Stimulated activated CD4-positive, alpha-beta T cell treated with anti-CD3 and anti-CD28 coated beads, Interleukin-12 subunit alpha, Interleukin-12 subunit beta, amount 100 ng/mL, for 48 hours (primary cell): ENCODE results near the gene MRM2.

Source experiments
- DNase-seq, 3 donors: peaks; one replicate each; pipeline ENCODE4 v3.0.0-alpha.2; 2020; ENCODE audit warnings: low read depth in 2 of 3, low spot score in 1 of 3

Gene MRM2

DNA sequence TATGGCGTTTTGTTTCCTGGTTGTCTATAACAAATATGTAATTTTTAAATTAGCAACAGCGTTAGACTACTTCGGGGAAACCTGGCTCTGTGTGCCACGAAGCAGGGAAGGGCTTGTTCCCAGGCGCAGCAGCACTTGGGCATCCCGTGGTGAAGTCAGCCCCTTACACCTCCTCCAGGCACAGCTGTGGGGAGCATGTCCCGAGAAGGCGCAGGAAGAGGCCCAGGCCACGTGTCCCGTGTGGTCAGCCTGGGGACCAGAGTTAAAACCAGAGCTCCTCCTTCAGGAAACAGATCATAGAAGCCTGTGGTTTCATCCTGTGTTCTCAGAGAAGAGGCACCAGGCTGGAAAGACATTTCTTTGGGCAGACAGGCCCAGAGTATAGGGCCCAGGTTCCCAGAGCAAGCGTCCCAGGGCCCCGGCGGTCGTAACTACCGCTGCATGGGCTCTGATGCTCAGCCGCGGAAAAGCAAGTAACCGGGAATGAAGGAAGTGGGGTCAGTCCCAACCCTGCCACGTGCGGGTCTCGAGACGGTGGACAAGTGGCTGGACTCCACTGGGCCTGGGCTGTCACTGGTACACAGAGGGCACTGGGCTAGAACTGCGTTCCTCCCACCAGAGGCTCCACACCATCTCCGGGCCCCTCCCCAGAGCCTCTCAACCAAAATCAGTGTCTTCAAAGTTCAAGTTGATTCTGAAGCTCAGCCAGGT, 7.1 kb upstream of the MRM2 start:
- no peak for DNase-seq

DNA sequence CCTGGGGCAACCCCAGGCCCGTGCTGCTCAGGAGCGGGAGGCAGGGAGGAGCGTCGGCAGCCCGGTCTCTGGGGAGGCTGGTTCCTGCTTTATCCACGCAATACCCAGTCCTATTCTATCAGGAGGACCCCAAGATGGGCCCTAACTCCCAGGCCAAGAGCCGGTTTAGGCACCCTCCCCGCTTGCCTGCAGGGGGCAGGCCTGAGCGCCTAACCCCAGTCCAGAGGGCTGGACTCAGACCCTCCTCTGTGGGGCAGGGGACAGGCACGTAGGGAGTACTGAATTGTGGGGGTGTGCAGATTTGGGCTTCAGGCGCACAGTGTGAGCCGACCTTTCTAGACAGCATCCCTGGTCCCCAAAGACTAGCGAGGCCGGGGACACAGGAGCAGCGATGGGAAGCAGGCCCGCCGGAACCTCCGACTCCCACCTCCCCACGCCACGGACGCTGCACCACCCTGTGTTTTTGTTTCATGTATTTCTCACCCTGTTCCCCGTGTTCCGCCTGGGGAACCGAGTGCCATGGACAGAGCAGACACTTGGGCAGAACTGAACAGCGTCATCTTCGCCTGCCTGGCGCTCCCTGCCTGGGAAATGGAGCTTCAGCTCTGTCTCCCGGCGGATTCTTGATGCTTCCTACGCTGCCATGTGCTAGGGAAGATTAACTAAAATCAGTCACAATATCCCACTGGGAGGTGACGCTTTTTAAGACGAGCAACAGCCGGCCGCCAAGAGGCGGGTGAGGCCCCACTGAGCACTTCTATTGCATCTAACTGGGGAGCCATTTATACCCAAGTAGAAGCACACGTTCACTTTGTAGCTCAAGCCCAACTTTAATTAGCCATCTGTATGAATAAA, 5.4 kb upstream of the MRM2 start:
- no peak for DNase-seq

DNA sequence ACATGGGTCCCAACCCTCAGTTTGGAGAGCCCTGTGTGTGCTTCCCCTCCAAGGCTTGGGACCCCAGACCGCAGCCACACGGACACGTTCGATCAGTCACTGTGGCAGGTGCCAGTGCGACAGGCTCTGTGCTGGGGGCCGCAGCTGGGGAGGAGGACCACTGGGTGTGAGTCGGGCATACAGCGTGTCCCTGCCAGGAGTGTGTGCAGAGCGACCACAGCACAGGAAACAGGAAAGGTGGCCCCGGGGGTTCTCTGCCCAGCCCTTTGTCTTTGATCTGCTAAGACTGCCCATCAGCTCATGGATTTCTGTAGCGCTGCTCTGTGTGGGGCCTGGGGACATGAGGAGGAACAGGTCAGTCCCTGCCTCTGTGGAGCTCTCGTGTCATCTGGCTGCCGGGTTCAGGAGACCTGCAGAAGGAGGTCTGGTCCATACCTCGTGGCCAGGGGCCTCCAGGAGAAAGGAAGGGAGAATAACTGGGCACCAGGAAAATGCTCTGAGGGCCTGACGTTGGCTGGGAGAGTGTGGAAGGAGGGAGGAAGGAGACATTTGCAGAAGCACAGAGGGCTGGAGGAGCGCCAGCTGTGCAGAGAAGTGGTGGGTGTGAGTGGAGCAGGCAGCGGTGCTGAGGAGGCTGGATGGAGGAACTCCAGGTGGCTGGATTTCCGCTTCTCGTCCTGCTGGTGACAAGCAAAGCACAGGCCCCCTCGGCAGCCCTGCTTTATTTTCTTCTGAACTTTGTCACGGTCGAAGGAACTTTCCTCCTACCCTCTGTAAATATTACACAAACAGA, 4.1 kb upstream of the MRM2 start:
- DNase-seq, result no peak

DNA sequence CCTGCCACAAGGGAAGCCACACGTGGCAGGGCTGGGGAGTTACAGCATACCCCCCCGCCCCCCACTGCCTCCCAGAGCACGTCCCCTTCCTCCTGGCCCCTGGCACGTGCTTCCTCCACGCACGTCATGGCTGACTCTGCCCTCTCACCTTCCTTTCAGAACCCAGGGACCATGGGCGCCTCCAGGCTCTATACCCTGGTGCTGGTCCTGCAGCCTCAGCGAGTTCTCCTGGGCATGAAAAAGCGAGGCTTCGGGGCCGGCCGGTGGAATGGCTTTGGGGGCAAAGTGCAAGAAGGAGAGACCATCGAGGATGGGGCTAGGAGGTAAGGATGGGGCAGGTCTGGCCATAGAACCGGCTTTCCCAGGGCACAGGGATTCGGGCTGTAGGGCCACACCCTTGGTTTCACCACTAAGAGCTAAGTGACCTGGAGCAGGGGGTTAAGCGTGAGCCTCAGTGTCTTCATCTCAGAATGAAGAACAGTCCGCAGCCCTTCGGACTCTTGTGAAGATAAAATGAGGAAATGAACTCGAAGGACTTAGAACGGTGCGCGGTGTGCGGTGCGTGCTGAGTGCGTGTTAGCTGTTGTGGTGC, 2.5 kb upstream of the MRM2 start:
- DNase-seq, result no peak

DNA sequence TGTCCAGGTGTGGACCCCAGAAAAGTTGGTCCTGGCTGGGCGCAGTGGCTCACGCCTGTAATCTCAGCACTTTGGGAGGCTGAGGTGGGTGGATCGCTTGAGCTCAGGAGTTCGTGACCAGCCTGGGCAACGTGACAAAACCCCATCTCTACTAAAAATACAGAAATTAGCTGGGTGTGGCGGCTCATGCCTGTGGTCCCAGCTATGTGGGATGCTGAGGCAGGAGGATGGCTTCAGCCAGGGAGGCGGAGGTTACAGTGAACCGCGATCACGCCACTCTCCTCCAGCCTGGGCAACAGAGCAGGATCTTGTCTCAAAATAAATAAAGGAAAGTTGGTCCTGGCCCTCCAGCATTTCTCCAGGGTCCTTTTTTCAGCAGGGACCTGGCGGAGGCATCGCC, 1.5 kb upstream of the MRM2 start:
- DNase-seq, result no peak

DNA sequence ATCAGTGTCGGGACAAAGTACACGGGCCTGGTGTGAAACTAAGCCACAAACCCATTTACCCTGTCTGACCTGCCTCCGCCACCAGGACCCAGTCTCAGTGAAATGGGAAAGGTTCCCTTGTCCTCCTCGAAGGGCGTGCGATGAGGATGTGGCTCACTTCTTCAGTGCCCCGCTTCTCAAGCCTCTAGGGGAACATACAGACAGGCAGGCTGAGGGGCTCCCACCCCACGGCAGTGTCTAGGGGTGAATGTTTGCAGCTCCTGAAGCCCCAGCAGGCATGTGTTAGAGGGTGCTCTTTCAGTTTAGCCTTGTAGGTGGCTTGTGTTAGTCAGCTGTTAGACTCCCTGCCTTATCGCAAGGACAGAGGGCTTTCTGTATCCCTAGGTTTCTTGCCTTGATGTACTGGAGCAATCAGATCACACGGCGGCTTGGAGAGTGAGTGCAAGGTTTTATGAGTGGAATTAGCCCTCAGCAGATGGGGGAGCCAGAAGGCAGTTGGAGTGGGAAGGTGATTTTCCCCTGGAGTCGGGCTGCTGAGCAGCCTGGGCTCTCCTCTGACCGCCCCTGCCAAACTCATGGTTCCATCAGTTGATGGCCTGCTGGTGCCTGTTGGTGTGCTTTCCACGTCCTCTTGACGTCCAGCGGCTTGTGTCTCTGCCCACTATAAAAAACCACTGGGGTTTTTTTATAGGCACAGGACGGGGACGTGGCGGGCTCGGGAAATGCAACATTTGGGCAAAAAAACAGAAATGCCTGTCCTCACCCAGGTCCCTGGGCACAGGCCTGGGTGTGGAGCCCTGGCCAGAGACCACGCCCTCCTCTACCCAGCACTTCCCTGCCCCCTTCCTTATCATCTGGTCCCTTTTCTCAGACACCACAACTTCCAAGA, 780 bp upstream of the MRM2 start:
- DNase-seq, result no peak

DNA sequence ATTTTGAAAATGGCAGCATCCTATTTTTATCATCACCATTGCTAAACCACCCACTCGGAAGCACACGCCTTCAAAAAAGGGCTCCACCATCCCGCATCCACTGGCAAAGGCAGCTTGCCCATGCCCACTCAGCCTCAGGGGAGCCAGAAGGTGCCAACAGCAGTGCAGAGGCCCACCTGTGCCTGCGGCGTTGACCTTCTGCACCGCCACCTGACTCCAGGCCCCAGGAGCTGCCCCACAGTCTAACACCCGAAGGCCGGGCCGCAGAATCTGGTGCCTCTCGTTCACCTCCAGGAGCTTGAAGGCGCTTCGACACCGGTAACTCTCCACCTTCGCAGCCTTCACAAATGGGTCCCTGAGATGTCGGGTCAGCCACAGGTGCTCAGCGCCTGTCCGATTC, 2.8 kb downstream of the MRM2 start:
- DNase-seq, result no peak

DNA sequence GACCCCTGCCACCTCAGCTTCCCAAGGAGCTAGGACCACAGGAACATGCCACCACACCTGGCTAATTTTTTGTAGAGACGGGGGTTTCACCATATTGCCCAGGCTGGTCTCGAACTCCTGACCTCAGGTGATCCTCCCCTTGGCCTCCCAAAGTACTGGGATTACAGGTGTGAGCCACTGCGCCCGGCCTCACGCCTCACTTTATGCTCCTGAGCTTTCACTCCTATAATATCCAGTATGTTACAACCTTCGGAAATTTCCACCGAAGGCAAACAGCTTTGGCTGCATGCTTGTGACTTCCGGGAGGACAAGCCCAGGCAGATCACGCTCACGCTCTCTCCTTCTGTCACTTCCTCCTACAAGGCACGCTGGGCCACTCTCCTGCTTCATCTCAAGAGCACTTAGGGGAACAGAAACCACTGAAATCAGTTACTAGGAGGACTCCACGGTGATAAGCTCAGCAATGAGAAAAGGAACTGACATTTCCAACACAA, 4.8 kb downstream of the MRM2 start:
- DNase-seq, result no peak

DNA sequence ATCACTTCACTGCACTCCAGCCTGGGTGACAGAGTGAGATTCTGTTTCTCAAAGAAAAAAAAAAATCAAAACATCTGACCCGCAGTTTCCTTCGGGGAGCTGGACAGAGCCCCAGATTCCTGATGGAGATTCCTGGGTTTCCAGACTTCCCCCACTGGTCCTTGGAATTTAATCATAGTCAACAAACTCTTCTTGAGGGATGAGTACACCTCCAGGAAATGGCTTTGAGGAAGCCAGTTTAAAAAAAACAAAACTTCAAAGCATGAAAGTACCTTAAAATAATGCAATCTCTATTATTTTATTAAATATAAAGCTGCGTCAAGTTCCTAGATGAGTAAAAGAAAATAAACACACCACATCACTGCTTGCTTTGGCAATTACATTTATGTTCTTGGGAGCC, 8.1 kb downstream of the MRM2 start:
- DNase-seq, result no peak

DNA sequence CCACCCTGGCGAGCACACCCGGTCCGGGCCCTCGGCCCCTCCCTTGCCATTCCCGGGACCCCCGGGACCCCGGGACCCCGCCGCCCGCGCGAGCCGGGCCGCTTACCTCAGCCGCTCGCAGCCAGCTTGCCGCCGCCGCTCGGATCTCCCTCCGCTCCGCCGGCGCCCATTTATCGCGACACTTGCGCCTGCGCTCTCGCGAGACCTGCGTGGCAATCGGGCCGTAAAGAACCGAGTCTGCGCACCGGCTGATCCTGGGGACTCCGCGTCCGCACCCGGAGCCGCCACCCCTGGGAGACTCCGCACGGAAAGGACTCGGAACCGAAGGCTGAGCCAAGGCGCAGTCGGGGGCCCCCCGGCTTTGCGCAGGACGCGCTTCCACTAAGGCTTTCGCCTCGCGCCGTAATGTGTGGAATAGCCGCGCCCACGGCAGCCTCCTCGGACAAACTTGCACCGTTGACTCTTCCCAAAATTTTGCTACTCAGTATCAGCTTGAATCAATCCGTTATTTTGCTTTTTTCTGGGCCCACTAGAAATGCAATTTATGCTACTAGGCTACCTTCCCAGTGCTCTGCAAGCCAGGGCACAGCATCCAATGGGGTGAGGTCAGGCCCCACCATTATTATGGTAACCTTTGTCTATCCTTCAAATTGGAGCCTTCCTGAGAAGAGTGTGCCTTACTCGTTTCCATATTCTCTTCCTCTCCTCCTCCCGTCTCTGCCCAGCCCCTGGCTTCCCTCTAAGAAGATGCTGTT, 9.1 kb downstream of the MRM2 start, which contains the start of gene MAD1L1:
Gene MAD1L1, minus strand, starts transcription at position 180 of the 755 bp plus-strand sequence. CDS start 2,812 bp downstream, outside the sequence.
- peak; percentile 82 to 86 (median 83) for DNase-seq

DNA sequence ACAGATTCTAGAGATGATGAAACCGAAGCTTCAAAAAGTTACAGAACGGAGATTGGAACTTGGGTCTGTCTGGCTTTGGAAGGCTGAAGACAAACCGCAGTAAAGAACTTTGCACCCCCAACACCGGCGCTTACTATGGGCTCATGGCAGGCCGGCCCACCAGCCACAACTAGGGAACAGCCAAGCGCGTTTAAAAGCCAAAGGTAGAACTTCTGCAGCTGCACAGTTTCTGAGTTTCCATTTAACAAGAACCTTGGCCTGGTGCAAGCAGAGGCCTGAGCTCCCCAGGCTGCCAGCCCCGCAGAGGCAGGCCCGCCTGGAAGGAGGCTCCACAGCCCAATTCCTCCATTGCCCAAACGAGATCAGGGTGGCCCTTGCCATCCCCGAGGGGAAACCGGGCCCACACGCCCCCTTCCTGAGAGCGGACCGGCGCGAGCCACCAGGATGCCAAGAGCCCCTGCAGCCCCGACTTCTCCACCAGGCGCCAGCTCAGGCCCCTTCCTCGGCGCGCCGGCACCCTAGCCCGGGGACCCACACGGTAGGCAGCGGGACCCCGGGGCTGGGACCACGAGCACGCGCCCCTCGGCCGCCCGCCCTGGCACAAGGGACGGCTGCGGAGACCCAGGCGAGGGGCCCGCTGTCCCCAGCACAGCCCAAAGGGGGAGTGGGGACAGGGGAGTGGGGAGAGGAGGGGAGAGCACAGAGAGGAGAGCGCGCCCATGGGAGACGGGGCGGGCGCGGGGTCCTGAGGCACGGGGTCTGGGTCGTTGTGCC, 9.8 kb downstream of the MRM2 start:
- no peak for DNase-seq

DNA sequence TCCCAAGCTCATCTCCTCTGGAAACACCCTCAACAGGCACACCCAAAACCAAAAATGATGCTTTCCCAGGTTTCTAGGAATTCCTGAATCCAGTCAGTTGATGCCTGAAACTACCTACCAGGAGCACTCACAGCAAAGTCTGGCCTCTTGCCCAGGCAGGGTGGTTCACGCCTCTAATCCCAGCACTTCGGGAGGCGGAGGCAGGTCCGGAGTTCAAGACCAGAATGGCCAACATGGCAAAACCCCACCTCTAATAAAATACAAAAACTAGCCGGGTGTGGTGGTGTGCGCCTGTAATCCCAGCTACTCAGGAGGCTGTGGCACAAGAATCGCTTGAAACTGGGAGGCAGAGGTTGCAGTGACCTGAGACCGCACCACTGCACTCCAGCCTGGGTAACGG, 11.1 kb downstream of the MRM2 start:
- DNase-seq, result no peak

DNA sequence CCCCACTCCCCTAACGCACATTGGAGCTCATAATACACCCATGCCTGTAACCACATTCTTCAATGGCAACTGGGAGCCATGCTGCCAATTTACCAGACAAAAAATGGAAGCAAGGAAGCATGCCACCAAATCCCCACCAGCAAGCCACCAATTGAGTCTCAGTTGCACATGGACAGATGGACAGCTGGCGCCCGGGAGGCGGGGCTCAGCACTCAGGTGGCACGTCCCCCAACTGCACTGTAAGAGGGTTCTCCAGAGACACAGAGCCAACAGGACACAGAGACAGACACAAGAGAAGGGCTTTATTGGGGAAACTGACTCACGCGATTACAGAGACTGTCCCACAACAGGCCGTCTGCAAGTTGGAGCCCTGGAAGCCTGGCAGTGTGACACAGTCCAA, 11.8 kb downstream of the MRM2 start:
- DNase-seq, result no peak

DNA sequence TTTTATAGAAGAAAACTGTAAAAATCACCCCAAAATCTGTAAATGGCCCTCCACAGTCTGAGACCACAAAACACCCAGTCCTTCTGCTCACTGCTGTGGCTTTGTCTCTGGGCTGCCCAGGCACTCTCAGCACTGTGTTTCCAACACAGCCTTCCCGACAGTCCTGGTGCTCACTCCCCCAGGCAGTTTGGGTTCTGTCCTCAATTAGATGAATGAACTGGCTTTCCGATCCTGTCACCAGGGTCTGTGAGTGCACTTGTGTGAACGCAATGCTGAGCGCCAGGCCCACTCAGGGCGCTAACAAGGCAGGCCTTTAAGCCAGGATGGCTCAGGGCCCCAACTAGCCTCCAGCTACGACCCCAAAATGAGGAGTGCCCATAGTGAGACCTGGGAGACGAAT, 12.5 kb downstream of the MRM2 start:
- DNase-seq, result no peak

DNA sequence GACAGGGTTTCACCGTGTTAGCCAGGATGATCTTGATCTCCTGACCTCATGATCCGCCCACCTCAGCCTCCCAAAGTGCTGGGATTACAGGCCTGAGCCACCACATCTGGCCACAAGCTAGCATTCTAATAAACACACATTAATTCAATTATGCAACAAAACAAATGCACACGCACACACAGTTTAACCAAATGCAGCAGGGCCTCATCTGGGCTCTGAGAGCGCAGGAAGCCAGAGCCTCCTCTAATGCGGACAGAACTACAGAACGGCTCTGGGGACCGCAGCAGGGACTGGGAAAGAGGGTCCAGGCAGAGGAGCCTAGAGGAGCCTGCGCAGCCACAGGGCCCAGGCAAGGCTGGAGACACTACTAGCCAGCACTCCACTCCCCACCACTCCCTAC, 13.1 kb downstream of the MRM2 start:
- DNase-seq, result no peak

DNA sequence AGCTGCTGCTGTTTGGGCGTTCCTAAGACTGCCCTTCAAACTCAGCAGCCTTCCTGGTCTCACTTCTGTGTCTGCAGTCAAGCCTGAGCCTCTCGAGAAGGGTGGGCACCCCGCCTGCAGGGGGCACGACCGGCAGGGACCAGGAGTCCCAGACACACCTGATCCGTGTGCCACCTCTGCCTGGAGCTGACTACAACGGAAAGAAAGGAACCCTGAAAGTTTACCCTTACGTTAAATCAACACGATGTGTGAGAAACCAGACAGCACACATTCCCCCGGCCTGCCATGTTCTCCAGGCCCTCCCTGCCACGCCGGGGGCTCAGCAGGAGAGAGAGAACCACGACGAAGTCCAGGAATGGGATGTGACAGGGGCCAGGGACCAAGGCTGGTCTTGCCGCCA, 14.3 kb downstream of the MRM2 start:
- DNase-seq, result no peak

DNA sequence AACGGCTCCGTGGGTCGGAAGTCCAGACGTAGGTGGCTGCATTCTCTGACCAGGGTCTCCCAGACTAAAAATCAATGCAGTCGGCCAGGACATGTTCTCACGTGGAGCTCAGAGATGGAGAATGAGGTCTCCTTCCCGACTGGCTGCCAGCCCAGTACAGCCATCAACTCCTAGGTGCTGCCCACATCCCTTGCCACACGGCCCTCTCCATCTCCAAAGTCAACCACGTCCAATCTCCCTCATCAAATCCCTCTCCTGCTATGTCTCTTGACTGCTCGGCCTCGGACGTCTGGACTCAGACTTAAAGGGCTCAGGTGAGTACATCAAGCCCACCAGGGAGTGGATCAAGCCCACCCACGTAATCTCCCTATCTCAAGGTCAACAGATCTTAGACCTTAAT, 16.2 kb downstream of the MRM2 start:
- DNase-seq, result no peak

DNA sequence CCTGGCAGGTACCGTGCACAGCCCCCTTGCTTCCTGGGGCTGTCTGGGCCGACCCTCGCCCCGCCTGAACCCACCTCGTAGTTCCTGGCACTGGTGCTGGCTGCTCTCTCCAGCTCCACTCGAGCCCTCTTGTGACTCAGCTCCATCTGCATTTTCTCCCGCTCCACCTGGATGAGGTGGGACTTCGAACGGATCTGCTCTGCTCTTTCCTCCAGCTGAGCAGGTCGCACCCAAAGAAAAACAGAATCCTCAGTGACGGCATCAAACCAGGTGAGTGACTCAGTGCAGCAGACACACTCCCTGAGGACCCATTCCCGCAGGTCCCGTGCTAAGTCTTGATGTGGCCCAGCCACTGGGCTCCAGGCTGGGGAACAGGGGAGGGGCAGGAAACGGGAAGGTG, 16.7 kb downstream of the MRM2 start:
- DNase-seq, result no peak

DNA sequence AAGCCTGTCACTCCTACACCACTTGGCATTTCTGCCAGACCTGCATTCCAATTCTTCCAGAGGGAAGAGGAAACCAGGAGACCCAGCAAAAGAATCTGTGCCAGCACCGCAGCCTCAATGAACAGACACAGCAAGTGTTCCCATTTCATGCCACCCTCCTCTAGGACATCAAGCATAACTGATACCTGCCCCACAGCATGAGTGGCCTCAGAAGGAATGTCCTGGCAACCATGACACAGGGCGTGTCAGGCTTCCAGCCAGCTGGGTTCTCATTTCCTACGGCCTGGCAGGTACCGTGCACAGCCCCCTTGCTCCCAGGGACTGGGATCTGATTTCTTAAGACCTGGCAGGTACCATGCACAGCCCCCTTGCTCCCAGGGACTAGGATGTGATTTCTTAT, 17.1 kb downstream of the MRM2 start:
- DNase-seq, result no peak
